Ovary (tissue), 9 donors: ENCODE measurements around the gene MAGEC3. TPM values are rescaled to one million over a fixed set of nuclear protein-coding genes. Genes with fewer than 3 reads are reported as not detected.

Experiments used
- DNase-seq, 5 donors: peaks; one replicate each; pipeline ENCODE4 v3.0.0-alpha.2; 2019 to 2020
- H3K27ac ChIP-seq, 2 donors: fragments of 200-600 bp; one replicate each; pipeline versions ENCODE4 v1.5.1 to v1.8.0; 2019 to 2022
- H3K27me3 ChIP-seq: fragments of 200-600 bp; one replicate; pipeline ENCODE4 v1.8.0; 2022
- H3K36me3 ChIP-seq: fragments of 200-600 bp; sonication (generic); one replicate; pipeline ENCODE4 v1.5.1; 2019
- H3K4me1 ChIP-seq: one replicate; pipeline ENCODE4 v1.8.1; 2013; ENCODE audit warnings: mild to moderate bottlenecking, moderate library complexity; ENCODE audit not compliant: insufficient read depth
- H3K4me3 ChIP-seq: fragments of 200-600 bp; sonication (generic); one replicate; pipeline ENCODE4 v1.5.1; 2017
- H3K9me3 ChIP-seq, 2 donors: fragments of 200-600 bp in 1 of 2; sonication (generic) in 1 of 2; one replicate each; pipeline versions ENCODE4 v1.5.1 to v1.8.1; 2013 to 2019; ENCODE audit warnings: mild to moderate bottlenecking in 1 of 2, moderate library complexity in 1 of 2
- EP300 ChIP-seq: sonication (generic); formaldehyde crosslinking; IDR thresholded peaks from one replicate; pipeline ENCODE4 v1.6.1; 2017; ENCODE audit warnings: antibody characterized with exemption
- POLR2A ChIP-seq: fragments of 450-650 bp; IDR thresholded peaks from one replicate; pipeline ENCODE4 v1.6.1; 2017; ENCODE audit warnings: antibody characterized with exemption, mild to moderate bottlenecking, moderate library complexity
- WGBS, 3 donors: extraction: QIAGEN DNeasy Blood & Tissue Kit in 1 of 3; methylation state at CpG; one replicate each; pipeline versions ENCODE4 v1.1.5 to v1.1.7; 2013 to 2017; 5-methylcytosine and 5-hydroxymethylcytosine counted together
- intact Hi-C, 4 donors: fragments of 100-400 bp; cut with DNase I; formaldehyde crosslinking; loops; one replicate each; pipeline versions ENCODE4 v1.11.0 to v1.15.1; 2022 to 2023
- polyA plus RNA-seq, 2 donors: library from polyadenylated mRNA; stranded (reverse); fragments of 200-250 nt in 1 of 2; fragments of 350-450 nt in 1 of 2; fragmentation: Illumina TruSeq in 1 of 2; extraction: RNeasy Lipid Tissue Mini Kit (QIAGEN cat#74804) in 1 of 2; gene quantifications; one replicate each; pipeline ENCODE4 v1.2.3, GENCODE V29; 2013 to 2014
- total RNA-seq, 7 donors: library from RNA; depleted of rRNA in 2 of 7; stranded (reverse); fragments of >200 nt in 2 of 7; fragmentation: NEBNext Ultra II Directional in 3 of 7; extraction: Animal tissue kit (Norgen Biotek cat#: 25700) in 3 of 7; gene quantifications; one replicate each; pipeline versions ENCODE4 v1.1.0 to v1.2.4, GENCODE V29; 2016 to 2023
- TF ChIP-seq, protein P1 (sequence below), 3 donors: fragments of 450-650 bp in 2 of 3; fragments of 200-600 bp in 1 of 3; IDR thresholded peaks; one replicate each; pipeline versions ENCODE4 v1.5.1 to v1.8.0; 2016 to 2022; ENCODE audit warnings: antibody characterized with exemption in 3 of 3, mild to moderate bottlenecking in 1 of 3
- donor health status: DM: no; HTN: no; CAD: no; lungs with moderate emphysema.
- donor health status: DM: no; HTN: no; CAD: no.
- donor health status: Bipolar disorder and iron deficiency.
- donor health status: DM: yes; HTN: yes; CAD: no.
- donor health status: DM: no; HTN: no; CAD: no.
- donor health status: DM: yes; HTN: yes; CAD: no.

MAGEC3 gene
- total and polyA plus RNA-seq, 9 donors: 0.32 to 0.69 TPM; not detected in 7

DNA sequence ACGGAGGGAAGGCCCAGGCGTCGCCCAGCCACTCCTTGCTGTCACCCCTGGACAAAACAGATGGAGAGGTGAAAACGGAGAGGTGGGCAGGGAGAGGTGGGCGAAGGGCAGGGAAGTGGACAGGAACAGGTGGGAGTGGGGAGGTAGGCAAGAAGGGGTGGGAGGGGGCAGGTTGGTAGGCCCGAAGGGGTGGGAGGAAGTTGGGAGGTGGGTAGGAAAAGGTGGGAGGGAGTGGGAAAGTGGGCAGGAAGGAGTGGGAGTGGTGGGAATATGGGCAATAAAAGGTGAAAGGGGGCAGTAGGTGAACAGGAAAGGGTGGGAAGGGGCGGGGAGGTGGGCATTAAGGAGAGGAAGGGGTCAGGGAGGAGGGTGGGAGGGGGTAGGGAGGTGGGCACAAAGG lies 56.6 kb downstream of the MAGEC3 start:
- 70 to 77% (median 73%) methylated on average over 7 of the region's 7 CpGs for WGBS, 3 donors
- no peak overlapping the region for H3K4me3 ChIP-seq
- H3K27me3 ChIP-seq: no peaks in the 10 kb centered on the region
- intact Hi-C loops: no loop called here
- no peak for DNase-seq
- no peaks in the 10 kb centered on the region for H3K4me1 ChIP-seq
- no peak overlapping the region for H3K27ac ChIP-seq
- TF ChIP-seq POLR2A (no peak), EP300 (no peak)
- TF ChIP-seq, protein P1, sequence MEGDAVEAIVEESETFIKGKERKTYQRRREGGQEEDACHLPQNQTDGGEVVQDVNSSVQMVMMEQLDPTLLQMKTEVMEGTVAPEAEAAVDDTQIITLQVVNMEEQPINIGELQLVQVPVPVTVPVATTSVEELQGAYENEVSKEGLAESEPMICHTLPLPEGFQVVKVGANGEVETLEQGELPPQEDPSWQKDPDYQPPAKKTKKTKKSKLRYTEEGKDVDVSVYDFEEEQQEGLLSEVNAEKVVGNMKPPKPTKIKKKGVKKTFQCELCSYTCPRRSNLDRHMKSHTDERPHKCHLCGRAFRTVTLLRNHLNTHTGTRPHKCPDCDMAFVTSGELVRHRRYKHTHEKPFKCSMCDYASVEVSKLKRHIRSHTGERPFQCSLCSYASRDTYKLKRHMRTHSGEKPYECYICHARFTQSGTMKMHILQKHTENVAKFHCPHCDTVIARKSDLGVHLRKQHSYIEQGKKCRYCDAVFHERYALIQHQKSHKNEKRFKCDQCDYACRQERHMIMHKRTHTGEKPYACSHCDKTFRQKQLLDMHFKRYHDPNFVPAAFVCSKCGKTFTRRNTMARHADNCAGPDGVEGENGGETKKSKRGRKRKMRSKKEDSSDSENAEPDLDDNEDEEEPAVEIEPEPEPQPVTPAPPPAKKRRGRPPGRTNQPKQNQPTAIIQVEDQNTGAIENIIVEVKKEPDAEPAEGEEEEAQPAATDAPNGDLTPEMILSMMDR (IDR thresholded peaks at IDR 0.05): no peak
- no peaks in the 10 kb centered on the region for H3K36me3 ChIP-seq
- no peaks in the 10 kb centered on the region for H3K9me3 ChIP-seq

DNA sequence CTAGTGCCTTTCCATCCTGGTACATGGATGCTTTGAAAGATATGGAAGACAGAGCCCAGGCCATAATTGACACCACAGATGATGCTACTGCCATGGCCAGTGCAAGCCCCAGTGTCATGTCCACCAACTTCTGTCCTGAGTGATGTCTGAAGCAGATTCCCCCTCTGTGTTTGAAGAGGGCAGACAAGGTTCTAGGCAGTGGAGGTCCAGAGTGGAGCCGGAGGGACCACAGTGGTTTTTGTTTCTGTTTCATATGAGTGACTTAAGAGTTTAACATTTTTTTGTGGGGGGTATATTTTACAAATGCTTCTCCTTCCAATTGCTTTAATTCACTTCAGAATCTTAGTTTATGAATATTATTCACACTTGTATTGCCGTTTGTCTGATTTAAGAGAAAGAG lies 59.6 kb downstream of the MAGEC3 start:
- TF ChIP-seq, protein P1 (IDR thresholded peaks at IDR 0.05): no peak
- TF ChIP-seq POLR2A (no peak), EP300 (no peak)
- no peaks in the 10 kb centered on the region for H3K4me1 ChIP-seq
- H3K9me3 ChIP-seq: no peaks in the 10 kb centered on the region
- no peak overlapping the region for H3K4me3 ChIP-seq
- no peaks in the 10 kb centered on the region for H3K27me3 ChIP-seq
- intact Hi-C loops: no loop called here
- H3K36me3 ChIP-seq: no peaks in the 10 kb centered on the region
- DNase-seq: no peak
- 74 to 78% (median 77%) methylated on average over 2 of the region's 2 CpGs for WGBS, 3 donors
- H3K27ac ChIP-seq: no peak overlapping the region

GRCh38 chrX:141902366-141902765 lies 64.2 kb downstream of the MAGEC3 start:
- Histone ChIP-seq H3K27me3 (no peaks in the 10 kb centered on the region), H3K27ac (no peak overlapping the region), H3K4me3 (no peak overlapping the region), H3K36me3 (no peaks in the 10 kb centered on the region), H3K4me1 (no peaks in the 10 kb centered on the region), H3K9me3 (no peaks in the 10 kb centered on the region)
- TF ChIP-seq EP300: no peak
- TF ChIP-seq, protein P1 (IDR thresholded peaks at IDR 0.05): no peak
- no peak for TF ChIP-seq POLR2A
- intact Hi-C loops: loop anchor here in 1 of 4 donors (5.0 kb wide), 1 partner anchor 965 kb away; no protein-coding TSS in a partner anchor
- 88 to 94% (median 90%) methylated on average over 4 of the region's 4 CpGs for WGBS, 3 donors
- DNase-seq: no peak

GRCh38 chrX:141903400-141904155 lies 65.5 kb downstream of the MAGEC3 start, which contains the start of gene MAGEC1:
TSS of gene MAGEC1 (plus strand) at chrX:141903894. CDS start at chrX:141905073, 1,179 bp downstream.
- H3K27ac ChIP-seq: no peak within 1 kb of the TSS
- 84 to 91% (median 89%) methylated on average over 24 to 25 of the region's 25 CpGs for WGBS, 3 donors
- H3K27me3 ChIP-seq: no peaks in the 10 kb centered on the region
- intact Hi-C loops: loop anchor here in 1 of 4 donors (5.0 kb wide), 1 partner anchor 966 kb away; no protein-coding TSS in a partner anchor
- no peaks in the 10 kb centered on the region for H3K9me3 ChIP-seq
- no peak for DNase-seq
- H3K4me1 ChIP-seq: no peaks in the 10 kb centered on the region
- no peak within 1 kb of the TSS for H3K4me3 ChIP-seq
- TF ChIP-seq, protein P1 (IDR thresholded peaks at IDR 0.05): no peak
- TF ChIP-seq POLR2A (no peak), EP300 (no peak)
- H3K36me3 ChIP-seq: no peaks in the 10 kb centered on the region
